Measurements from ENCODE around the gene EXOC1. TPM values are rescaled to one million over a fixed set of nuclear protein-coding genes. Genes with fewer than 3 reads are reported as not detected.

The EXOC1 gene
- total and polyA plus RNA-seq, 2 experiments from 2014 or later = 13.4 to 22.2 TPM

DNA sequence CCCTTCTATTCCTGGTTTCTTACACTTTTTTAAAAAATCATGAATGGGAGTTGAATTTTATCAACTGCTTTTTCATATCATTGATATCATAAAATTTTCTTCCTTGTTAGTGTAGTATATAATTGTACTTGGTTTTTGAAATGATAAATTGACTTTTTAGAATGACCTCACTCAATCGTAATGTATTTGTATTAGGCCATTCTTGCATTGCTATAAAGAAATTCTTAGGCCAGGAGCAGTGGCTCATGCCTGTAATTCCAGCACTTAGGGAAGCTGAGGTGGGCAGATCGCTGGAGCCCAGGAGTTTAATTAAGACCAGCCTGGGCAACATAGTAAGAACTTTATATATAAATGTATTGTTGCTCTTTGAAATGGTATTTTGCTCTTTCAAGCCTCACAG is 6.3 kb downstream of the EXOC1 start (continued):
- TF ChIP-seq, protein P1, sequence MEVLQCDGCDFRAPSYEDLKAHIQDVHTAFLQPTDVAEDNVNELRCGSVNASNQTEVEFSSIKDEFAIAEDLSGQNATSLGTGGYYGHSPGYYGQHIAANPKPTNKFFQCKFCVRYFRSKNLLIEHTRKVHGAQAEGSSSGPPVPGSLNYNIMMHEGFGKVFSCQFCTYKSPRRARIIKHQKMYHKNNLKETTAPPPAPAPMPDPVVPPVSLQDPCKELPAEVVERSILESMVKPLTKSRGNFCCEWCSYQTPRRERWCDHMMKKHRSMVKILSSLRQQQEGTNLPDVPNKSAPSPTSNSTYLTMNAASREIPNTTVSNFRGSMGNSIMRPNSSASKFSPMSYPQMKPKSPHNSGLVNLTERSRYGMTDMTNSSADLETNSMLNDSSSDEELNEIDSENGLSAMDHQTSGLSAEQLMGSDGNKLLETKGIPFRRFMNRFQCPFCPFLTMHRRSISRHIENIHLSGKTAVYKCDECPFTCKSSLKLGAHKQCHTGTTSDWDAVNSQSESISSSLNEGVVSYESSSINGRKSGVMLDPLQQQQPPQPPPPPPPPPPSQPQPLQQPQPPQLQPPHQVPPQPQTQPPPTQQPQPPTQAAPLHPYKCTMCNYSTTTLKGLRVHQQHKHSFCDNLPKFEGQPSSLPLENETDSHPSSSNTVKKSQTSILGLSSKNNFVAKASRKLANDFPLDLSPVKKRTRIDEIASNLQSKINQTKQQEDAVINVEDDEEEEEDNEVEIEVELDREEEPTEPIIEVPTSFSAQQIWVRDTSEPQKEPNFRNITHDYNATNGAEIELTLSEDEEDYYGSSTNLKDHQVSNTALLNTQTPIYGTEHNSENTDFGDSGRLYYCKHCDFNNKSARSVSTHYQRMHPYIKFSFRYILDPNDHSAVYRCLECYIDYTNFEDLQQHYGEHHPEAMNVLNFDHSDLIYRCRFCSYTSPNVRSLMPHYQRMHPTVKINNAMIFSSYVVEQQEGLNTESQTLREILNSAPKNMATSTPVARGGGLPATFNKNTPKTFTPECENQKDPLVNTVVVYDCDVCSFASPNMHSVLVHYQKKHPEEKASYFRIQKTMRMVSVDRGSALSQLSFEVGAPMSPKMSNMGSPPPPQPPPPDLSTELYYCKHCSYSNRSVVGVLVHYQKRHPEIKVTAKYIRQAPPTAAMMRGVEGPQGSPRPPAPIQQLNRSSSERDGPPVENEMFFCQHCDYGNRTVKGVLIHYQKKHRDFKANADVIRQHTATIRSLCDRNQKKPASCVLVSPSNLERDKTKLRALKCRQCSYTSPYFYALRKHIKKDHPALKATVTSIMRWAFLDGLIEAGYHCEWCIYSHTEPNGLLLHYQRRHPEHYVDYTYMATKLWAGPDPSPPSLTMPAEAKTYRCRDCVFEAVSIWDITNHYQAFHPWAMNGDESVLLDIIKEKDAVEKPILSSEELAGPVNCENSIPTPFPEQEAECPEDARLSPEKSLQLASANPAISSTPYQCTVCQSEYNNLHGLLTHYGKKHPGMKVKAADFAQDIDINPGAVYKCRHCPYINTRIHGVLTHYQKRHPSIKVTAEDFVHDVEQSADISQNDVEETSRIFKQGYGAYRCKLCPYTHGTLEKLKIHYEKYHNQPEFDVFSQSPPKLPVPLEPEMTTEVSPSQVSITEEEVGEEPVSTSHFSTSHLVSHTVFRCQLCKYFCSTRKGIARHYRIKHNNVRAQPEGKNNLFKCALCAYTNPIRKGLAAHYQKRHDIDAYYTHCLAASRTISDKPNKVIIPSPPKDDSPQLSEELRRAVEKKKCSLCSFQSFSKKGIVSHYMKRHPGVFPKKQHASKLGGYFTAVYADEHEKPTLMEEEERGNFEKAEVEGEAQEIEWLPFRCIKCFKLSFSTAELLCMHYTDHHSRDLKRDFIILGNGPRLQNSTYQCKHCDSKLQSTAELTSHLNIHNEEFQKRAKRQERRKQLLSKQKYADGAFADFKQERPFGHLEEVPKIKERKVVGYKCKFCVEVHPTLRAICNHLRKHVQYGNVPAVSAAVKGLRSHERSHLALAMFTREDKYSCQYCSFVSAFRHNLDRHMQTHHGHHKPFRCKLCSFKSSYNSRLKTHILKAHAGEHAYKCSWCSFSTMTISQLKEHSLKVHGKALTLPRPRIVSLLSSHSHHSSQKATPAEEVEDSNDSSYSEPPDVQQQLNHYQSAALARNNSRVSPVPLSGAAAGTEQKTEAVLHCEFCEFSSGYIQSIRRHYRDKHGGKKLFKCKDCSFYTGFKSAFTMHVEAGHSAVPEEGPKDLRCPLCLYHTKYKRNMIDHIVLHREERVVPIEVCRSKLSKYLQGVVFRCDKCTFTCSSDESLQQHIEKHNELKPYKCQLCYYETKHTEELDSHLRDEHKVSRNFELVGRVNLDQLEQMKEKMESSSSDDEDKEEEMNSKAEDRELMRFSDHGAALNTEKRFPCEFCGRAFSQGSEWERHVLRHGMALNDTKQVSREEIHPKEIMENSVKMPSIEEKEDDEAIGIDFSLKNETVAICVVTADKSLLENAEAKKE (CRISPR knock-in tag; IDR thresholded peaks at IDR 0.05) = no peak
- TF ChIP-seq CREB1 (CRISPR knock-in tag; IDR thresholded peaks at IDR 0.05; ENCODE audit: low read depth) (no peak), NANOG (IDR thresholded peaks at IDR 0.05; ENCODE audit: borderline replicate concordance) (no peak), POLR2AphosphoS5 (IDR thresholded peaks at IDR 0.05; ENCODE audit: low read depth) (no peak), STAT1 (IDR thresholded peaks at IDR 0.05; ENCODE audit: unreplicated experiment) (no peak), EZH2 (IDR thresholded peaks at IDR 0.05; ENCODE audit: low read depth, unreplicated experiment) (no peak), JUNB (IDR thresholded peaks at IDR 0.05; ENCODE audit: unreplicated experiment) (no peak)
- TF ChIP-seq, protein P2, sequence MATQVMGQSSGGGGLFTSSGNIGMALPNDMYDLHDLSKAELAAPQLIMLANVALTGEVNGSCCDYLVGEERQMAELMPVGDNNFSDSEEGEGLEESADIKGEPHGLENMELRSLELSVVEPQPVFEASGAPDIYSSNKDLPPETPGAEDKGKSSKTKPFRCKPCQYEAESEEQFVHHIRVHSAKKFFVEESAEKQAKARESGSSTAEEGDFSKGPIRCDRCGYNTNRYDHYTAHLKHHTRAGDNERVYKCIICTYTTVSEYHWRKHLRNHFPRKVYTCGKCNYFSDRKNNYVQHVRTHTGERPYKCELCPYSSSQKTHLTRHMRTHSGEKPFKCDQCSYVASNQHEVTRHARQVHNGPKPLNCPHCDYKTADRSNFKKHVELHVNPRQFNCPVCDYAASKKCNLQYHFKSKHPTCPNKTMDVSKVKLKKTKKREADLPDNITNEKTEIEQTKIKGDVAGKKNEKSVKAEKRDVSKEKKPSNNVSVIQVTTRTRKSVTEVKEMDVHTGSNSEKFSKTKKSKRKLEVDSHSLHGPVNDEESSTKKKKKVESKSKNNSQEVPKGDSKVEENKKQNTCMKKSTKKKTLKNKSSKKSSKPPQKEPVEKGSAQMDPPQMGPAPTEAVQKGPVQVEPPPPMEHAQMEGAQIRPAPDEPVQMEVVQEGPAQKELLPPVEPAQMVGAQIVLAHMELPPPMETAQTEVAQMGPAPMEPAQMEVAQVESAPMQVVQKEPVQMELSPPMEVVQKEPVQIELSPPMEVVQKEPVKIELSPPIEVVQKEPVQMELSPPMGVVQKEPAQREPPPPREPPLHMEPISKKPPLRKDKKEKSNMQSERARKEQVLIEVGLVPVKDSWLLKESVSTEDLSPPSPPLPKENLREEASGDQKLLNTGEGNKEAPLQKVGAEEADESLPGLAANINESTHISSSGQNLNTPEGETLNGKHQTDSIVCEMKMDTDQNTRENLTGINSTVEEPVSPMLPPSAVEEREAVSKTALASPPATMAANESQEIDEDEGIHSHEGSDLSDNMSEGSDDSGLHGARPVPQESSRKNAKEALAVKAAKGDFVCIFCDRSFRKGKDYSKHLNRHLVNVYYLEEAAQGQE (IDR thresholded peaks at IDR 0.05; ENCODE audit: unreplicated experiment) = no peak
